Measurements from ENCODE around the gene AHSG.

AHSG gene

GRCh38 chr3:186639778-186640472 is 27.1 kb downstream of the AHSG start, which contains the start of gene FETUB:
TSS of gene FETUB (plus strand) at chr3:186640399. CDS start at chr3:186640461, 62 bp downstream.
- in situ Hi-C loops (cut with MboI; ENCODE audit: low sequenced_read_pairs) = no loop called here

- in situ Hi-C loops (cut with MboI; ENCODE audit: low sequenced_read_pairs) = no loop called here
Observed at GRCh38 chr3:186640473-186640818, 27.6 kb downstream of the AHSG start.

GRCh38 chr3:186640929-186641328 is 28.1 kb downstream of the AHSG start:
- in situ Hi-C loops (cut with MboI; ENCODE audit: low sequenced_read_pairs) = no loop called here

GRCh38 chr3:186642014-186642413 is 29.2 kb downstream of the AHSG start:
- in situ Hi-C loops (cut with MboI; ENCODE audit: low sequenced_read_pairs) = no loop called here

- in situ Hi-C loops (cut with MboI; ENCODE audit: low sequenced_read_pairs) = no loop called here
Observed at GRCh38 chr3:186643493-186643892, 30.6 kb downstream of the AHSG start.

- in situ Hi-C loops (cut with MboI; ENCODE audit: low sequenced_read_pairs) = no loop called here
Observed at GRCh38 chr3:186644683-186645082, 31.8 kb downstream of the AHSG start.

- in situ Hi-C loops (cut with MboI; ENCODE audit: low sequenced_read_pairs) = no loop called here
Observed at GRCh38 chr3:186646106-186646505, 33.2 kb downstream of the AHSG start.

GRCh38 chr3:186646841-186647240 is 34.0 kb downstream of the AHSG start:
- in situ Hi-C loops (cut with MboI; ENCODE audit: low sequenced_read_pairs) = no loop called here

- in situ Hi-C loops (cut with MboI; ENCODE audit: low sequenced_read_pairs) = no loop called here
Observed at GRCh38 chr3:186648851-186649250, 36.0 kb downstream of the AHSG start.

GRCh38 chr3:186651678-186652215 is 38.9 kb downstream of the AHSG start:
- in situ Hi-C loops (cut with MboI; ENCODE audit: low sequenced_read_pairs) = no loop called here

- in situ Hi-C loops (cut with MboI; ENCODE audit: low sequenced_read_pairs) = no loop called here
Observed at GRCh38 chr3:186653080-186653707, 40.3 kb downstream of the AHSG start.

- in situ Hi-C loops (cut with MboI; ENCODE audit: low sequenced_read_pairs) = no loop called here
Observed at GRCh38 chr3:186653984-186654383, 41.1 kb downstream of the AHSG start.

GRCh38 chr3:186663361-186664118 is 50.7 kb downstream of the AHSG start:
- in situ Hi-C loops (cut with MboI; ENCODE audit: low sequenced_read_pairs) = no loop called here

- in situ Hi-C loops (cut with MboI; ENCODE audit: low sequenced_read_pairs) = no loop called here
Observed at GRCh38 chr3:186664119-186664495, 51.2 kb downstream of the AHSG start.

GRCh38 chr3:186664506-186664905 is 51.6 kb downstream of the AHSG start:
- in situ Hi-C loops (cut with MboI; ENCODE audit: low sequenced_read_pairs) = no loop called here

GRCh38 chr3:186665625-186666188 is 52.8 kb downstream of the AHSG start, which contains the start of gene HRG:
TSS of gene HRG (plus strand) at chr3:186666014. CDS start at chr3:186666032, 18 bp downstream.
- in situ Hi-C loops (cut with MboI; ENCODE audit: low sequenced_read_pairs) = no loop called here

GRCh38 chr3:186668426-186668825 is 55.6 kb downstream of the AHSG start:
- in situ Hi-C loops (cut with MboI; ENCODE audit: low sequenced_read_pairs) = no loop called here

- in situ Hi-C loops (cut with MboI; ENCODE audit: low sequenced_read_pairs) = no loop called here
Observed at GRCh38 chr3:186669378-186670084, 56.7 kb downstream of the AHSG start.

GRCh38 chr3:186670155-186670554 is 57.3 kb downstream of the AHSG start:
- in situ Hi-C loops (cut with MboI; ENCODE audit: low sequenced_read_pairs) = no loop called here
